LNCaP clone FGC (cell line): Measurements from ENCODE around the gene XXYLT1.

Source experiments
- DNase-seq: peaks from one replicate; pipeline ENCODE4 v3.0.0-alpha.2; 2011; ENCODE audit warnings: low read depth
- H3K4me3 ChIP-seq: 2 replicates; pipeline ENCODE4 v1.5.1; 2011; ENCODE audit warnings: mild to moderate bottlenecking, low read depth, low read length, control low read depth
- TF ChIP-seq, protein P1 (sequence below): IDR thresholded peaks from 2 replicates; pipeline ENCODE4 v1.5.1; 2012; ENCODE audit warnings: mild to moderate bottlenecking; ENCODE audit not compliant: control insufficient read depth, insufficient read depth; ENCODE audit errors: extremely low read depth

Gene XXYLT1

DNA sequence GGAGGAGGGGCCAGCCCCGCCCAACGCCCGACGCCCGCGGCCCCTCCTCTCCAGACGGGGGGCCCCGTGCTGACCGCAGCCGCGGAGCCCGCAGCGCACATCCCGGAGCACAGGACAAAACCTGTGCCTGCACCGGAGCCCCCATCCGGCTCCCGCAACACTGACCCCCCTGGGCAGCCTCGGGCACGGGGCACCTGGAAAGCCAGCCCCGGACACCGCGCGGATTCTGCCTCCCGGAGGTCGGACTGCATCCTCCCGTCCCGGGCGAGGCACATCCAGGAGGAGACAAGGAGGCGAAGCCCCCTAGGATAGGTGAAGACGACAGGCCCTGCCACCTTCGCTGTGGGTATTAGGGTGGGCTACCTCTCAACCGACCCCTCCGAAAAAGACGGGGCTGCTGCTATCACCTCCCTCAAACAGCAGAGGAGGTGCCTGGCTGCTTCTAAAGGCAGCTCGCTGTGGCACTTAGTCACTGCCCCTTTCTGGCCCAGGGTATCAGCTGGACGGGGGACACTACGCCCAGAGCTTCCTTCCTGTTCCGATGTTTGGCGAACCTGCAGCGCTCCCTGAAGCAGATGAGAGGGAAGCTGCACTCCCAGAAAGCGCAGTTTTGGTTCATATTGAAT lies 10.6 kb downstream of the XXYLT1 start:
- H3K4me3 ChIP-seq = peak overlapping the region; percentile 64
- TF ChIP-seq, protein P1, sequence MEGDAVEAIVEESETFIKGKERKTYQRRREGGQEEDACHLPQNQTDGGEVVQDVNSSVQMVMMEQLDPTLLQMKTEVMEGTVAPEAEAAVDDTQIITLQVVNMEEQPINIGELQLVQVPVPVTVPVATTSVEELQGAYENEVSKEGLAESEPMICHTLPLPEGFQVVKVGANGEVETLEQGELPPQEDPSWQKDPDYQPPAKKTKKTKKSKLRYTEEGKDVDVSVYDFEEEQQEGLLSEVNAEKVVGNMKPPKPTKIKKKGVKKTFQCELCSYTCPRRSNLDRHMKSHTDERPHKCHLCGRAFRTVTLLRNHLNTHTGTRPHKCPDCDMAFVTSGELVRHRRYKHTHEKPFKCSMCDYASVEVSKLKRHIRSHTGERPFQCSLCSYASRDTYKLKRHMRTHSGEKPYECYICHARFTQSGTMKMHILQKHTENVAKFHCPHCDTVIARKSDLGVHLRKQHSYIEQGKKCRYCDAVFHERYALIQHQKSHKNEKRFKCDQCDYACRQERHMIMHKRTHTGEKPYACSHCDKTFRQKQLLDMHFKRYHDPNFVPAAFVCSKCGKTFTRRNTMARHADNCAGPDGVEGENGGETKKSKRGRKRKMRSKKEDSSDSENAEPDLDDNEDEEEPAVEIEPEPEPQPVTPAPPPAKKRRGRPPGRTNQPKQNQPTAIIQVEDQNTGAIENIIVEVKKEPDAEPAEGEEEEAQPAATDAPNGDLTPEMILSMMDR = no peak
- no peak for DNase-seq

- DNase-seq = no peak
These were observed 11.3 kb downstream of the XXYLT1 start for GRCh38 chr3:195259475-195260279.

DNA sequence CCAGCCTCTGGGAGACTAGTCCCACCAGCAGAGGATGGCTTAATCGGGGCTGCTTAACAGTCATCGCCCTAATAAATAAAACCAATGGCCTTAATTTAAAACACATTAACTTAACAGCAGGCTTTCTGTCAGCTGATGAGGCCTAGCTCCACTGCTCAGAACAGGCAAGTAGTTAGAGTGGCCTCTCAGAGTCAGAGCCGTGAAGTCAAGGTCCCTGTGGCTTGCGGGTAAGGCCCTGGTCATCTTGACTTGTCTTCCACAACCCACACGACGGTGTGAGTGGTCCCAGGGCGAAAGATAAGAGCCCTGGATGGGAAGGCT lies 11.8 kb downstream of the XXYLT1 start:
- DNase-seq = no peak
- TF ChIP-seq, protein P1 = no peak
- H3K4me3 ChIP-seq = no peak overlapping the region; the same call in 1 of the 2 replicates

More at GRCh38 chr3:195259475-195260279, 11.3 kb downstream of the XXYLT1 start:
- peak overlapping the region; percentile 64 for H3K4me3 ChIP-seq
- TF ChIP-seq, protein P1 = peak; percentile 87

DNA sequence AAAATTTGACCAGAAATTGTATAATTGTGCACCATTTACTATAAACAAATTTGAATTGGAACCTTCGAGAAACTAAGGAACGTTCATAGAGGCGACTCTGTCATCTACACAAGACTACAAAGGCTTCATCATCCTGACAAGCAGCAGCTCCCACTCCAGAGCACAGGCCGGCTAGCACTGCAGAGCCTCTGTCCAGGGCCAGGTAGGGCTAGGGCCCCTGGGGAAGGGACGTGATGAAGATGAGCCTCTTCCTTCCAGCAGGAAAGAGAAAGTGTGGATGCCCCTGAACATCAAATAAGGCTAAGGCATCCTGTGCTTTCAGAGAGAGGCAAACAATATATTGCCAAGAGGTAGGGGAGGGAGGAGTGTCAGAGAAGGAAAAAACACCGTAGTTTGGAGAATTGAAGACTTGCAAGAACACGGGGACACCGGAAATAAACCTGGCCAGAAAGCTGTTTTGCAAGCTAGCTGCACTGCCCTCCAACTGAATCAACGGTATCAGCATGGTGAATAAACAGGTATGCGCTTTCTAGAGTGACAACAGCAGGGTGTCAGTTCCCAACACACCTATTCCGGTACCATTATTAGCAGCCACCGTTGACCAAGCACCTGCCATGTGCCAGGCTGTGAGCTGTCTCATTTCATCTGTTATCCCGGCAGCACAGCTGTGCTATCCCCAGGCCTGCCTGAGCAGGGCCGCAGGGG lies 12.4 kb downstream of the XXYLT1 start:
- DNase-seq = no peak
- no peak overlapping the region for H3K4me3 ChIP-seq
- TF ChIP-seq, protein P1 = no peak

- DNase-seq = no peak
- H3K4me3 ChIP-seq = no peak overlapping the region
- TF ChIP-seq, protein P1 = no peak
These were observed 13.2 kb downstream of the XXYLT1 start for GRCh38 chr3:195257454-195258448.
